Hepatocyte (in vitro differentiated cells): ENCODE data around the gene PCBP3. TPM values are rescaled to one million over a fixed set of nuclear protein-coding genes. Genes with fewer than 3 reads are reported as not detected.

Experiments
- DNase-seq: peaks from one replicate; pipeline ENCODE4 v3.0.0-alpha.2; 2016; ENCODE audit warnings: low spot score
- H2AFZ ChIP-seq: fragments of 200-600 bp; sonication (generic); 2 replicates; pipeline ENCODE4 v1.6.0; 2016; ENCODE audit warnings: antibody characterized with exemption, mild to moderate bottlenecking
- H3K27ac ChIP-seq: fragments of 200-600 bp; sonication (generic); 2 replicates; pipeline ENCODE4 v1.5.1; 2016; ENCODE audit warnings: mild to moderate bottlenecking
- H3K27me3 ChIP-seq: fragments of 200-600 bp; sonication (generic); 2 replicates; pipeline ENCODE4 v1.6.1; 2016
- H3K36me3 ChIP-seq: fragments of 200-600 bp; sonication (generic); replicated peaks from 2 replicates; pipeline ENCODE4 v1.5.1; 2016; ENCODE audit warnings: low read depth; ENCODE audit not compliant: insufficient read depth
- H3K4me1 ChIP-seq: fragments of 200-600 bp; sonication (generic); 2 replicates; pipeline ENCODE4 v1.5.1; 2016; ENCODE audit warnings: mild to moderate bottlenecking, moderate library complexity; ENCODE audit not compliant: insufficient read depth
- H3K4me2 ChIP-seq: fragments of 200-600 bp; sonication (generic); 2 replicates; pipeline ENCODE4 v1.6.0; 2016
- H3K4me3 ChIP-seq: fragments of 200-600 bp; sonication (generic); 2 replicates; pipeline ENCODE4 v1.5.1; 2016; ENCODE audit warnings: mild to moderate bottlenecking
- H3K79me2 ChIP-seq: fragments of 200-600 bp; sonication (generic); 2 replicates; pipeline ENCODE4 v1.6.0; 2017; ENCODE audit warnings: mild to moderate bottlenecking
- H3K9me2 ChIP-seq: fragments of 200-600 bp; sonication (generic); replicated peaks from 2 replicates; pipeline ENCODE4 v1.6.0; 2017; ENCODE audit warnings: mild to moderate bottlenecking; ENCODE audit not compliant: insufficient read depth
- H3K9me3 ChIP-seq: fragments of 200-600 bp; sonication (generic); 2 replicates; pipeline ENCODE4 v1.5.1; 2016; ENCODE audit warnings: low read depth, mild to moderate bottlenecking
- H4K20me1 ChIP-seq: fragments of 200-600 bp; sonication (generic); 2 replicates; pipeline ENCODE4 v1.6.0; 2016; ENCODE audit warnings: mild to moderate bottlenecking; ENCODE audit not compliant: insufficient read depth, poor library complexity, severe bottlenecking
- CTCF ChIP-seq: fragments of 200-600 bp; sonication (generic); IDR thresholded peaks from 2 replicates; pipeline ENCODE4 v1.5.1; 2016; ENCODE audit warnings: antibody characterized with exemption, mild to moderate bottlenecking; ENCODE audit not compliant: poor library complexity
- EZH2 ChIP-seq: fragments of 200-600 bp; sonication (generic); IDR thresholded peaks from 2 replicates; pipeline ENCODE4 v1.6.1; 2016; ENCODE audit warnings: antibody characterized with exemption, mild to moderate bottlenecking, borderline replicate concordance
- EZH2phosphoT487 ChIP-seq: fragments of 200-600 bp; sonication (generic); IDR thresholded peaks from one replicate; pipeline ENCODE4 v1.6.1; 2018; ENCODE audit warnings: antibody characterized with exemption, mild to moderate bottlenecking, low read depth, moderate library complexity; ENCODE audit not compliant: unreplicated experiment, severe bottlenecking
- WGBS: methylation state at CpG from one replicate; pipeline ENCODE4 v1.1.6; 2016; ENCODE audit warnings: low lambda C conversion rate; ENCODE audit errors: missing lambda C conversion rate; 5-methylcytosine and 5-hydroxymethylcytosine counted together
- polyA plus RNA-seq: library from polyadenylated mRNA; unstranded; fragments of >200 nt; fragmentation: Nextera tagmentation; extraction: Ambion mirVana; gene quantifications from 2 replicates; pipeline ENCODE4 v1.2.1, GENCODE V29; 2016
- total RNA-seq: library from RNA; depleted of rRNA; stranded (reverse); fragments of >200 nt; gene quantifications from 2 replicates; pipeline ENCODE4 v1.2.3, GENCODE V29; 2014

Gene PCBP3
- total and polyA plus RNA-seq, 2 experiments from 2014 or later = 3.1 to 8.8 TPM

DNA sequence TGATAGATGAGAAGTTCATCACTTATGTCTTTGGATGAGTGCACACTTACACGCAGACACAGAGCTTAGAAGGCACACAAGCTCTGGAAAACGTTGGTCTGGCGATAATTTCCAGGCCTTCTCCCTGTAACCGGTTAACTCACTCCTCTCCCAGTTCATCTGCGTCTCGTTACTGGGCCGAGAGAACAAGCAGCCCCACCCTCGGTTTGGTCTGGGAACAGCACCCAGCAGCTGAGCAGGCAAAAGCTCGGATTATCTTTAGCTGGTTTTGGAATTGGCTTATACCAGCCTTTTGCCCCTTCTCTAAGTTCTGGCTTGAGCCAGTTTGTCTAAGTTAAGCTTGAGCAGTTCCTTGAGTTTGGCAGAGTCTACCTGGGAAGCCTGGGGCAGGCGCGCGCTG, 310.7 kb downstream of the PCBP3 start:
- peak; percentile 48 for DNase-seq
- Histone ChIP-seq H3K79me2 (no peaks in the 10 kb centered on the region), H3K9me2 (no peaks in the 10 kb centered on the region), H3K4me1 (peaks cover 28% of the 10 kb centered on the region), H2AFZ (no peak overlapping the region), H3K4me2 (no peak overlapping the region), H3K27me3 (no peaks in the 10 kb centered on the region), H3K4me3 (no peak overlapping the region), H4K20me1 (no peaks in the 10 kb centered on the region), H3K9me3 (no peaks in the 10 kb centered on the region), H3K27ac (peak overlapping the region; percentile 79), H3K36me3 (no peaks in the 10 kb centered on the region)
- TF ChIP-seq CTCF = peak; percentile 20
- TF ChIP-seq EZH2phosphoT487 = no peak
- WGBS = 41% methylated on average over 12 of the region's 12 CpGs

- H3K9me2 ChIP-seq = no peaks in the 10 kb centered on the region
- H3K27me3 ChIP-seq = no peaks in the 10 kb centered on the region
- no peak overlapping the region for H3K4me3 ChIP-seq
- no peaks in the 10 kb centered on the region for H4K20me1 ChIP-seq
- H3K79me2 ChIP-seq = no peaks in the 10 kb centered on the region
- peak overlapping the region; percentile 9 for H3K27ac ChIP-seq
- H3K4me2 ChIP-seq = no peak overlapping the region
- TF ChIP-seq EZH2 (no peak), EZH2phosphoT487 (no peak), CTCF (no peak)
- WGBS = 84% methylated on average over 6 of the region's 6 CpGs
- DNase-seq = no peak
- no peaks in the 10 kb centered on the region for H3K9me3 ChIP-seq
- no peak overlapping the region for H2AFZ ChIP-seq
- peaks cover 28% of the 10 kb centered on the region for H3K4me1 ChIP-seq
- H3K36me3 ChIP-seq = no peaks in the 10 kb centered on the region
Measured at GRCh38 chr21:45954921-45955320, 311.4 kb downstream of the PCBP3 start.

- H3K4me2 ChIP-seq = no peak overlapping the region
- DNase-seq = no peak
- H3K4me1 ChIP-seq = peaks cover 19% of the 10 kb centered on the region
Measured at GRCh38 chr21:45957551-45957950, 314.0 kb downstream of the PCBP3 start.

More at GRCh38 chr21:45957551-45957950, 314.0 kb downstream of the PCBP3 start:
- Histone ChIP-seq H3K27me3 (no peaks in the 10 kb centered on the region), H3K4me3 (no peak overlapping the region), H3K9me2 (no peaks in the 10 kb centered on the region), H2AFZ (no peak overlapping the region), H4K20me1 (no peaks in the 10 kb centered on the region), H3K27ac (no peak overlapping the region), H3K9me3 (no peaks in the 10 kb centered on the region), H3K36me3 (no peaks in the 10 kb centered on the region), H3K79me2 (no peaks in the 10 kb centered on the region)
- WGBS = 97% methylated on average over 4 of the region's 4 CpGs
- TF ChIP-seq EZH2 (no peak), EZH2phosphoT487 (no peak), CTCF (no peak)
